NOMO-1 (cell line): Measurements from ENCODE around the gene TMPRSS7.
"Not testable (repeated sequence)": the region's sequence is repeated elsewhere in the genome, so short reads cannot be mapped to it uniquely, and the experiment has no call there.

Source experiments
- DNase-seq, 2 experiments: peaks; one replicate each; lab custom pipeline; 2025; ENCODE audit not compliant: unreplicated experiment in 2 of 2; lab: John Stamatoyannopoulos, UW

The TMPRSS7 gene

GRCh38 chr3:112012205-112012992 lies 22.1 kb upstream of the TMPRSS7 start:
- DNase-seq = no peak

GRCh38 chr3:112013058-112013783 lies 21.3 kb upstream of the TMPRSS7 start:
- DNase-seq = peak; percentile 19 to 24

GRCh38 chr3:112013784-112014143 lies 20.8 kb upstream of the TMPRSS7 start:
- no peak for DNase-seq

GRCh38 chr3:112017091-112017490 lies 17.4 kb upstream of the TMPRSS7 start:
- no peak for DNase-seq

GRCh38 chr3:112018712-112019111 lies 15.8 kb upstream of the TMPRSS7 start:
- DNase-seq = no peak

GRCh38 chr3:112019716-112020115 lies 14.8 kb upstream of the TMPRSS7 start:
- no peak for DNase-seq

GRCh38 chr3:112020674-112021085 lies 13.9 kb upstream of the TMPRSS7 start:
- no peak for DNase-seq

- no peak for DNase-seq
These were observed 7.4 kb upstream of the TMPRSS7 start for GRCh38 chr3:112027142-112027541.

- no peak for DNase-seq
These were observed 6.7 kb upstream of the TMPRSS7 start for GRCh38 chr3:112027826-112028225.

GRCh38 chr3:112030901-112031300 lies 3.6 kb upstream of the TMPRSS7 start:
- no peak for DNase-seq

- DNase-seq = no peak
These were observed 2.3 kb upstream of the TMPRSS7 start for GRCh38 chr3:112032098-112032731.

GRCh38 chr3:112035241-112035640 lies 705 bp downstream of the TMPRSS7 start:
- DNase-seq = no peak

- not testable (repeated sequence) for DNase-seq
These were observed 2.7 kb downstream of the TMPRSS7 start for GRCh38 chr3:112037194-112037593.

- DNase-seq = no peak
These were observed 4.3 kb downstream of the TMPRSS7 start for GRCh38 chr3:112038863-112039262.

- DNase-seq = no peak
These were observed 6.8 kb downstream of the TMPRSS7 start for GRCh38 chr3:112041321-112041720.

- no peak for DNase-seq
These were observed 8.3 kb downstream of the TMPRSS7 start for GRCh38 chr3:112042842-112043280.

- peak; percentile 55 to 63 for DNase-seq
These were observed 9.2 kb downstream of the TMPRSS7 start for GRCh38 chr3:112043621-112044201.

GRCh38 chr3:112046599-112046998 lies 12.1 kb downstream of the TMPRSS7 start:
- DNase-seq = no peak

GRCh38 chr3:112047264-112047663 lies 12.7 kb downstream of the TMPRSS7 start:
- DNase-seq = no peak

- DNase-seq = no peak
These were observed 14.4 kb downstream of the TMPRSS7 start for GRCh38 chr3:112048911-112049310.

GRCh38 chr3:112053229-112053628 lies 18.7 kb downstream of the TMPRSS7 start:
- DNase-seq = no peak
